CD14-positive monocyte (primary cell): ENCODE results near the gene CACNA1B. TPM values are rescaled to one million over a fixed set of nuclear protein-coding genes. Genes with fewer than 3 reads are reported as not detected.

Experiments
- DNase-seq, 3 donors: peaks; one replicate each; pipeline ENCODE4 v3.0.0-alpha.2; 2011 to 2022
- H2AFZ ChIP-seq: 2 replicates; pipeline ENCODE4 v1.6.0; 2012; ENCODE audit warnings: mild to moderate bottlenecking, low read depth, low read length, inconsistent platforms; ENCODE audit not compliant: insufficient read depth, poor library complexity, severe bottlenecking
- H3K27ac ChIP-seq, 2 donors: 1 replicate in 1 of 2; 2 replicates in 1 of 2; pipeline ENCODE4 v1.5.1; 2012 to 2013; ENCODE audit warnings: low read length in 2 of 2, control low read depth in 1 of 2, inconsistent platforms in 1 of 2, low read depth in 1 of 2, mild to moderate bottlenecking in 1 of 2
- H3K27me3 ChIP-seq, 2 donors: one replicate each; pipeline versions ENCODE4 v1.6.0 to v1.6.1; 2011 to 2013; ENCODE audit warnings: low read length in 2 of 2; ENCODE audit not compliant: control insufficient read depth in 2 of 2, insufficient read depth in 2 of 2
- H3K36me3 ChIP-seq, 2 donors: replicated peaks in 1 of 2; 1 replicate in 1 of 2; 2 replicates in 1 of 2; pipeline versions ENCODE4 v1.5.1 to v1.6.1; 2012 to 2013; ENCODE audit warnings: low read length in 2 of 2, control low read depth in 1 of 2, inconsistent platforms in 1 of 2, mild to moderate bottlenecking in 1 of 2; ENCODE audit not compliant: insufficient read depth in 2 of 2, control insufficient read depth in 1 of 2
- H3K4me1 ChIP-seq, 2 donors: 1 replicate in 1 of 2; 2 replicates in 1 of 2; pipeline versions ENCODE4 v1.5.1 to v1.6.1; 2012 to 2013; ENCODE audit warnings: low read length in 2 of 2, control low read depth in 1 of 2, inconsistent platforms in 1 of 2, mild to moderate bottlenecking in 1 of 2, moderate library complexity in 1 of 2; ENCODE audit not compliant: insufficient read depth in 2 of 2, control insufficient read depth in 1 of 2
- H3K4me2 ChIP-seq: replicated peaks from 2 replicates; pipeline ENCODE3; 2012; ENCODE audit warnings: low read length, moderate library complexity, mild to moderate bottlenecking; ENCODE audit not compliant: poor library complexity, severe bottlenecking; ENCODE audit errors: extremely low read depth
- H3K4me3 ChIP-seq, 3 experiments: fragments of 200-600 bp in 1 of 3; sonication (generic) in 1 of 3; replicated peaks in 1 of 3; 1 replicate in 2 of 3; 2 replicates in 1 of 3; pipeline ENCODE4 v1.5.1; 2011 to 2013; ENCODE audit warnings: low read length in 3 of 3, mild to moderate bottlenecking in 3 of 3, control low read depth in 2 of 3, low read depth in 2 of 3, inconsistent platforms in 1 of 3, moderate library complexity in 1 of 3
- H3K79me2 ChIP-seq: 2 replicates; pipeline ENCODE4 v1.6.0; 2012; ENCODE audit warnings: mild to moderate bottlenecking, control low read depth, inconsistent platforms, low read length, moderate library complexity; ENCODE audit not compliant: insufficient read depth
- H3K9ac ChIP-seq: 2 replicates; pipeline ENCODE4 v1.6.0; 2017; ENCODE audit warnings: low read length, mild to moderate bottlenecking; ENCODE audit not compliant: insufficient read depth, poor library complexity, severe bottlenecking
- H3K9me3 ChIP-seq, 2 donors: replicated peaks in 1 of 2; 1 replicate in 1 of 2; 2 replicates in 1 of 2; pipeline versions ENCODE4 v1.5.1 to v1.6.1; 2012 to 2013; ENCODE audit warnings: low read length in 2 of 2, control low read depth in 1 of 2; ENCODE audit not compliant: control insufficient read depth in 1 of 2, insufficient read depth in 1 of 2
- H4K20me1 ChIP-seq: 2 replicates; pipeline ENCODE4 v1.6.0; 2012; ENCODE audit warnings: mild to moderate bottlenecking, low read length, control low read depth, moderate library complexity; ENCODE audit not compliant: insufficient read depth
- H3K27ac Mint-ChIP-seq, 7 donors: one replicate each; pipeline ENCODE4 v1.8.0; 2020; ENCODE audit warnings: mild to moderate bottlenecking in 7 of 7, mixed read lengths in 7 of 7, moderate library complexity in 6 of 7, inconsistent platforms in 2 of 7
- H3K27me3 Mint-ChIP-seq, 3 donors: one replicate each; pipeline ENCODE4 v1.8.0; 2021 to 2022; ENCODE audit warnings: low read depth in 3 of 3, mild to moderate bottlenecking in 3 of 3, mixed read lengths in 3 of 3, moderate library complexity in 3 of 3, inconsistent platforms in 1 of 3
- H3K36me3 Mint-ChIP-seq, 2 donors: one replicate each; pipeline ENCODE4 v1.8.0; 2020; ENCODE audit warnings: mixed read lengths in 2 of 2, inconsistent platforms in 1 of 2, mild to moderate bottlenecking in 1 of 2
- H3K4me1 Mint-ChIP-seq: one replicate; pipeline ENCODE4 v1.8.0; 2020; ENCODE audit warnings: mild to moderate bottlenecking, mixed read lengths
- H3K4me3 Mint-ChIP-seq, 2 donors: one replicate each; pipeline ENCODE4 v1.8.0; 2020; ENCODE audit warnings: mild to moderate bottlenecking in 2 of 2, mixed read lengths in 2 of 2, moderate library complexity in 1 of 2
- H3K9me3 Mint-ChIP-seq, 7 donors: one replicate each; pipeline ENCODE4 v1.8.0; 2020 to 2022; ENCODE audit warnings: mixed read lengths in 7 of 7, mild to moderate bottlenecking in 6 of 7, moderate library complexity in 6 of 7, inconsistent platforms in 2 of 7
- CTCF ChIP-seq: fragments of 200-600 bp; IDR thresholded peaks from one replicate; pipeline ENCODE4 v1.8.0; 2022; ENCODE audit warnings: antibody characterized with exemption, mild to moderate bottlenecking
- WGBS: methylation state at CpG from one replicate; pipeline ENCODE4 v1.1.5; 2013; ENCODE audit warnings: missing lambda C conversion rate; ENCODE audit not compliant: insufficient coverage; 5-methylcytosine and 5-hydroxymethylcytosine counted together
- intact Hi-C, 2 donors: fragments of 100-400 bp; cut with micrococcal nuclease; formaldehyde crosslinking; loops; one replicate each; pipeline versions ENCODE4 v1.15.0 to v1.15.1; 2023
- polyA plus RNA-seq, 3 donors: library from polyadenylated mRNA; depleted of rRNA in 1 of 3; unstranded in 2 of 3; stranded (reverse) in 1 of 3; fragments of 300-500 nt in 2 of 3; fragments of >200 nt in 1 of 3; fragmentation: Illumina TruSeq in 2 of 3; gene quantifications; 1 replicate in 2 of 3; 2 replicates in 1 of 3; pipeline ENCODE4 v1.2.3, GENCODE V29; 2012 to 2021

CACNA1B gene
- polyA plus RNA-seq, 3 donors: not detected

- intact Hi-C loops: no loop called here
- no peak overlapping the region for H3K4me3 ChIP-seq
- H3K27me3 ChIP-seq: no peaks in the 10 kb centered on the region
- H4K20me1 ChIP-seq: no peaks in the 10 kb centered on the region
- no peaks in the 10 kb centered on the region for H3K4me1 ChIP-seq
- no peak overlapping the region for H3K4me3 Mint-ChIP-seq
- WGBS: 97% methylated on average over 7 of the region's 9 CpGs
- no peak overlapping the region for H3K9ac ChIP-seq
- H3K36me3 Mint-ChIP-seq: no peaks in the 10 kb centered on the region
- no peaks in the 10 kb centered on the region for H3K4me1 Mint-ChIP-seq
- no peaks in the 10 kb centered on the region for H3K36me3 ChIP-seq
- H3K9me3 Mint-ChIP-seq: no peaks in the 10 kb centered on the region
- H3K27ac Mint-ChIP-seq: no peak overlapping the region
- no peak overlapping the region for H3K27ac ChIP-seq
- TF ChIP-seq CTCF: no peak
- H2AFZ ChIP-seq: no peak overlapping the region
- H3K27me3 Mint-ChIP-seq: peaks cover 1 to 22% (median 8%) of the 10 kb centered on the region in 3 donors
- no peak overlapping the region for H3K4me2 ChIP-seq
- no peaks in the 10 kb centered on the region for H3K9me3 ChIP-seq
- H3K79me2 ChIP-seq: no peaks in the 10 kb centered on the region
- no peak for DNase-seq
Measured at GRCh38 chr9:138007566-138007917, 130.0 kb downstream of the CACNA1B start.

DNA sequence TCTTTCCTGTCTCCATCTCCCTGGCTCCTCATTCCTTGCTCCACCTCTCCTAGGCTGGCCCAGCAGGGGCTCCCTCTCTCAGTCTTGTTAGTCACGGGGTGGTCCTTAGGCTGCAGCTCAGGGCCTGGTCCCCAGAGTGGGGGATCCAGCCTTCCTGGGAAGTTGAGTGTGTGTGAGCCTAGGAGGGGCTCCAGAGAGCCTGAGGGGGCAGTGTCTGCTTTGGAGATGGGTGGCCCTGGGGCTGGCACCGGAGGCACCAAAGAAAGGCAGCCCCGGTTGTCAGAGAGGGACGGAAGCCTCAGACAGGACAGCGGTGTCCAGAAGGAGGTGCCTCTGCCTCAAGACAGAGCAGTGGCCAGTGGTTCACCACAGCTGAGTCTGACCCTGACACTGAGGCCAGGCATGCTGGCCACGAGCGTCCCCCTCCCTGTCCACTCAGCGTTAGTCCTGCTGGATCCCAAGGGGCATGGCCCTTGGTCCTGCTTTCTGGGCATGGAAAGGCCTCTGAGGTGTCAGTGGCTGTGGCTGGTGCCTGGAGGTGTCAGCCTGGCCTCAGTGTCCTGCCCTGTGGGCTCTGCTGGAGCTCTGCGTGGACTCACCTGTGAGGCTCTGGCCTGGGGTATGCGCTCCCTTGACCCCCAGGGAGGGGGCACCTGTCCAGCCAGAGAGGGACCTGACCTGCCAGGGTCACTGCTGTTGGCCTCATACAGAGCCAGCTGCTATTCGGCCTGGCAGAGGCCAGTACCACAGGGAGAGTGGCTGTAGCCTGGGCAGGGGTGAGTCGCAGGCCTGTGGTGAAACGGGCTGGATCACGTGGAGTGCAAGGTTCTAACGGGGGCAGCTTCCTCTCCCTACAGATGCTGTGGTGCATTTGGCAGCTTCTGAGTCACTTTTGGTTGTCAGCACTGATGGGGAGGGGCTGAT lies 130.6 kb downstream of the CACNA1B start:
- TF ChIP-seq CTCF: no peak
- no peak overlapping the region for H3K4me2 ChIP-seq
- H3K27me3 ChIP-seq: no peaks in the 10 kb centered on the region
- WGBS: 87% methylated on average over 12 of the region's 15 CpGs
- no peaks in the 10 kb centered on the region for H3K36me3 ChIP-seq
- intact Hi-C loops: no loop called here
- H3K9me3 ChIP-seq: no peaks in the 10 kb centered on the region
- Mint-ChIP-seq H3K27me3 (peaks cover 1 to 23% (median 7%) of the 10 kb centered on the region in 3 donors), H3K36me3 (no peaks in the 10 kb centered on the region), H3K4me1 (no peaks in the 10 kb centered on the region), H3K27ac (no peak overlapping the region), H3K4me3 (no peak overlapping the region), H3K9me3 (no peaks in the 10 kb centered on the region)
- H3K79me2 ChIP-seq: no peaks in the 10 kb centered on the region
- no peaks in the 10 kb centered on the region for H4K20me1 ChIP-seq
- no peak overlapping the region for H3K9ac ChIP-seq
- H3K4me1 ChIP-seq: no peaks in the 10 kb centered on the region
- H3K4me3 ChIP-seq: no peak overlapping the region
- no peak overlapping the region for H2AFZ ChIP-seq
- DNase-seq: no peak
- H3K27ac ChIP-seq: no peak overlapping the region
